B cell (primary cell): ENCODE measurements around the gene RETREG2. TPM values are rescaled to one million over a fixed set of nuclear protein-coding genes. Genes with fewer than 3 reads are reported as not detected.
"Not testable (repeated sequence)": the region's sequence is repeated elsewhere in the genome, so short reads cannot be mapped to it uniquely, and the experiment has no call there.

ENCODE experiments used
- ATAC-seq: fragments of 200-7000 bp; cut with Tn5 transposase; one replicate; pipeline ENCODE4 v1.10.0; 2021; ENCODE audit warnings: low read depth, mild to moderate bottlenecking, moderate number of reproducible peaks, moderate library complexity
- CTCF ChIA-PET: fragments of 350-600 bp; sonication (Branson Sonifier 250); formaldehyde crosslinking; loops from one replicate; lab custom pipeline; 2021; ENCODE audit warnings: antibody characterized with exemption, inconsistent platforms; lab: Charles Lee
- POLR2A ChIA-PET: fragments of 350-600 bp; sonication (Branson Sonifier 250); formaldehyde crosslinking; loops from one replicate; lab custom pipeline; 2021; ENCODE audit warnings: antibody characterized with exemption; lab: Charles Lee
- DNase-seq: peaks from one replicate; pipeline ENCODE4 v3.0.0; 2013
- H2AFZ ChIP-seq: 2 replicates; pipeline ENCODE4 v1.6.1; 2012; ENCODE audit warnings: mild to moderate bottlenecking, low read depth, low read length; ENCODE audit not compliant: insufficient read depth, poor library complexity, severe bottlenecking
- H3K27ac ChIP-seq, 2 donors: 1 replicate in 1 of 2; 2 replicates in 1 of 2; pipeline ENCODE4 v1.5.1; 2012 to 2013; ENCODE audit warnings: low read length in 2 of 2, mild to moderate bottlenecking in 2 of 2, moderate library complexity in 1 of 2
- H3K27me3 ChIP-seq, 4 experiments: fragments of 200-600 bp in 1 of 4; sonication (generic) in 1 of 4; replicated peaks in 1 of 4; 1 replicate in 2 of 4; 2 replicates in 2 of 4; pipeline versions ENCODE4 v1.6.1 to v1.7.0; 2013 to 2016; ENCODE audit warnings: low read length in 3 of 4, mild to moderate bottlenecking in 2 of 4, mixed read lengths in 1 of 4, moderate library complexity in 1 of 4; ENCODE audit not compliant: insufficient read depth in 4 of 4, control insufficient read depth in 3 of 4; ENCODE audit errors: control extremely low read depth in 1 of 4
- H3K36me3 ChIP-seq, 2 experiments: replicated peaks in 1 of 2; 1 replicate in 1 of 2; 2 replicates in 1 of 2; pipeline versions ENCODE4 v1.6.1 to v1.7.1; 2013; ENCODE audit warnings: low read length in 1 of 2; ENCODE audit not compliant: insufficient read depth in 2 of 2, control insufficient read depth in 1 of 2; ENCODE audit errors: control extremely low read depth in 1 of 2, extremely low read depth in 1 of 2
- H3K4me1 ChIP-seq, 2 donors: fragments of 200-600 bp in 1 of 2; sonication (generic) in 1 of 2; 1 replicate in 1 of 2; 2 replicates in 1 of 2; pipeline versions ENCODE4 v1.5.1 to v1.6.1; 2013 to 2017; ENCODE audit warnings: low read length in 2 of 2; ENCODE audit not compliant: control insufficient read depth in 2 of 2, insufficient read depth in 2 of 2
- H3K4me2 ChIP-seq: replicated peaks from 2 replicates; pipeline ENCODE3; 2012; ENCODE audit warnings: mild to moderate bottlenecking, low read depth, low read length; ENCODE audit not compliant: poor library complexity, severe bottlenecking
- H3K4me3 ChIP-seq, 5 experiments: fragments of 200-600 bp in 1 of 5; sonication (generic) in 1 of 5; 1 replicate in 3 of 5; 2 replicates in 2 of 5; pipeline versions ENCODE4 v1.5.1 to v1.7.0; 2011 to 2016; ENCODE audit warnings: low read length in 4 of 5, mild to moderate bottlenecking in 4 of 5, low read depth in 2 of 5, control low read depth in 1 of 5, moderate library complexity in 1 of 5; ENCODE audit not compliant: insufficient read depth in 1 of 5; ENCODE audit errors: control extremely low read depth in 1 of 5, extremely low read depth in 1 of 5
- H3K79me2 ChIP-seq: fragments of 200-600 bp; sonication (generic); one replicate; pipeline ENCODE4 v1.6.0; 2016; ENCODE audit warnings: low read length; ENCODE audit not compliant: control insufficient read depth, insufficient read depth
- H3K9ac ChIP-seq: fragments of 200-600 bp; sonication (generic); 2 replicates; pipeline ENCODE4 v1.6.1; 2017; ENCODE audit warnings: mild to moderate bottlenecking, low read length, moderate library complexity
- H3K9me3 ChIP-seq, 3 donors: one replicate each; pipeline versions ENCODE4 v1.6.1 to v1.7.1; 2013; ENCODE audit warnings: low read length in 2 of 3; ENCODE audit not compliant: control insufficient read depth in 2 of 3, insufficient read depth in 1 of 3; ENCODE audit errors: control extremely low read depth in 1 of 3
- H4K20me1 ChIP-seq: 2 replicates; pipeline ENCODE4 v1.6.0; 2012; ENCODE audit warnings: mild to moderate bottlenecking, low read length; ENCODE audit not compliant: insufficient read depth, control insufficient read depth, poor library complexity, severe bottlenecking
- H3K27ac Mint-ChIP-seq: one replicate; pipeline ENCODE4 v1.8.0; 2021; ENCODE audit warnings: mixed read lengths
- H3K27me3 Mint-ChIP-seq: one replicate; pipeline ENCODE4 v1.8.0; 2021; ENCODE audit warnings: mixed read lengths
- H3K4me1 Mint-ChIP-seq: one replicate; pipeline ENCODE4 v1.8.0; 2021; ENCODE audit warnings: mixed read lengths
- H3K4me3 Mint-ChIP-seq: one replicate; pipeline ENCODE4 v1.8.0; 2021; ENCODE audit warnings: mixed read lengths
- H3K9me3 Mint-ChIP-seq: one replicate; pipeline ENCODE4 v1.8.0; 2022; ENCODE audit warnings: mixed read lengths; ENCODE audit not compliant: insufficient read depth
- EZH2 ChIP-seq: IDR thresholded peaks from 2 replicates; pipeline ENCODE4 v1.6.1; 2012; ENCODE audit warnings: borderline replicate concordance, low read depth, mild to moderate bottlenecking, moderate library complexity, low read length; ENCODE audit not compliant: insufficient read depth, poor library complexity, severe bottlenecking
- WGBS: methylation state at CpG from one replicate; pipeline ENCODE4 v1.1.5; 2013; ENCODE audit warnings: missing lambda C conversion rate; ENCODE audit not compliant: insufficient coverage; 5-methylcytosine and 5-hydroxymethylcytosine counted together
- intact Hi-C: fragments of 100-400 bp; cut with micrococcal nuclease; formaldehyde crosslinking; loops from one replicate; pipeline ENCODE4 v1.10.0; 2022
- polyA plus RNA-seq: library from polyadenylated mRNA; depleted of rRNA; stranded (reverse); fragments of >200 nt; gene quantifications from 2 replicates; pipeline ENCODE4 v1.2.3, GENCODE V29; 2012
- total RNA-seq, 2 donors: library from RNA; stranded (reverse); fragments of 120-200 nt in 1 of 2; gene quantifications; 1 replicate in 1 of 2; 2 replicates in 1 of 2; pipeline versions ENCODE4 v1.2.3 to v1.2.4, GENCODE V29; 2013 to 2022
- TF ChIP-seq, protein P1 (sequence below): fragments of 200-600 bp; IDR thresholded peaks from one replicate; pipeline ENCODE4 v1.8.0; 2022; ENCODE audit warnings: antibody characterized with exemption, mild to moderate bottlenecking

Gene RETREG2
- total and polyA plus RNA-seq, 2 donors (not counting 1 experiment from before 2014, with no cell fraction given) = 46.7 to 102 TPM

DNA sequence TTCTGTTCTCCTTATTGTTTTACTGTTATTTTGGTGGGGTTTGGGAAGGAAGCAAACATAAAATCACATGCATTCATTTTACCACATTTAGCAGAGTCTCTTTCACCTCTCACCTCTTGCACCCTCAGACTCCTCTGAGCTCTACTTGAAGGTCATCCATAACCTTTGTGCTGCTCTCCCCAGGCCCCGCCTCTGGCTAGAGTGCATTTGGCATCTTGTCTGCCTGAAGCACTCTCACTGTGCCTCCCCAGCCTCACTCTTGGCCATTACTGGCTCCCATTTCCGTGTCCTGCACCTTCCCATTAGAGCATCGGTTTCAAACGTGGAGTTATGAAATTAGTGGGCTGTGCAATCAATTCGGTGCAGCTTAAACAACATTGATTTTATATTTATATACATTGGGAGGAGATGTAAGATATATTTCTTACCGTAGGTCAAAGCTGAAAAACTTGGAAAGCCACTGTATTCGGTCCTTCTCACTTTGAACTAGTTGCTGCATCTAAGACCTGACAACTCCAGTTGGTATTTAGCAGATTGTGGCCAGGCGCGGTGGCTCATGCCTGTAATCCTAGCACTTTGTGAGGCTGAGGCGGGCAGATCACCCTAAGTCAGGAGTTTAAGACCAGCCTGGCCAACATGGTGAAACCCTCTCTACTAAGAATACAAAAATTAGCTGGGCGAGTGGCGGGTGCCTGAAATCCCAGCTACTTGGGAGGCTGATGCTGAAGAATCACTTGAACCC is 21.6 kb downstream of the RETREG2 start:
- peaks cover 0 to 3% (median 0%) of the 10 kb centered on the region in 4 experiments for H3K27me3 ChIP-seq
- no peaks in the 10 kb centered on the region for H4K20me1 ChIP-seq
- POLR2A ChIA-PET = no interaction called here
- H3K4me3 ChIP-seq = no peak overlapping the region
- no peaks in the 10 kb centered on the region for H3K9me3 ChIP-seq
- no peaks in the 10 kb centered on the region for H3K4me1 Mint-ChIP-seq
- H3K27ac ChIP-seq = no peak overlapping the region
- intact Hi-C loops = no loop called here
- no peaks in the 10 kb centered on the region for H3K36me3 ChIP-seq
- no peak overlapping the region for H3K4me3 Mint-ChIP-seq
- CTCF ChIA-PET = interaction anchor here (0.8 kb wide), 1 partner anchor 27 kb away, joined by 3 read pairs; no protein-coding TSS in a partner anchor
- 94% methylated on average over 6 of the region's 12 CpGs for WGBS
- no peaks in the 10 kb centered on the region for H3K4me1 ChIP-seq
- H3K27ac Mint-ChIP-seq = peak overlapping the region; percentile 21
- H3K4me2 ChIP-seq = no peak overlapping the region
- no peak overlapping the region for H2AFZ ChIP-seq
- ATAC-seq (no peak), DNase-seq (no peak)
- TF ChIP-seq, protein P1, sequence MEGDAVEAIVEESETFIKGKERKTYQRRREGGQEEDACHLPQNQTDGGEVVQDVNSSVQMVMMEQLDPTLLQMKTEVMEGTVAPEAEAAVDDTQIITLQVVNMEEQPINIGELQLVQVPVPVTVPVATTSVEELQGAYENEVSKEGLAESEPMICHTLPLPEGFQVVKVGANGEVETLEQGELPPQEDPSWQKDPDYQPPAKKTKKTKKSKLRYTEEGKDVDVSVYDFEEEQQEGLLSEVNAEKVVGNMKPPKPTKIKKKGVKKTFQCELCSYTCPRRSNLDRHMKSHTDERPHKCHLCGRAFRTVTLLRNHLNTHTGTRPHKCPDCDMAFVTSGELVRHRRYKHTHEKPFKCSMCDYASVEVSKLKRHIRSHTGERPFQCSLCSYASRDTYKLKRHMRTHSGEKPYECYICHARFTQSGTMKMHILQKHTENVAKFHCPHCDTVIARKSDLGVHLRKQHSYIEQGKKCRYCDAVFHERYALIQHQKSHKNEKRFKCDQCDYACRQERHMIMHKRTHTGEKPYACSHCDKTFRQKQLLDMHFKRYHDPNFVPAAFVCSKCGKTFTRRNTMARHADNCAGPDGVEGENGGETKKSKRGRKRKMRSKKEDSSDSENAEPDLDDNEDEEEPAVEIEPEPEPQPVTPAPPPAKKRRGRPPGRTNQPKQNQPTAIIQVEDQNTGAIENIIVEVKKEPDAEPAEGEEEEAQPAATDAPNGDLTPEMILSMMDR = no peak
- no peak for TF ChIP-seq EZH2
- no peaks in the 10 kb centered on the region for H3K9me3 Mint-ChIP-seq
- no peaks in the 10 kb centered on the region for H3K79me2 ChIP-seq
- peaks cover 14% of the 10 kb centered on the region for H3K27me3 Mint-ChIP-seq
- H3K9ac ChIP-seq = no peak overlapping the region

DNA sequence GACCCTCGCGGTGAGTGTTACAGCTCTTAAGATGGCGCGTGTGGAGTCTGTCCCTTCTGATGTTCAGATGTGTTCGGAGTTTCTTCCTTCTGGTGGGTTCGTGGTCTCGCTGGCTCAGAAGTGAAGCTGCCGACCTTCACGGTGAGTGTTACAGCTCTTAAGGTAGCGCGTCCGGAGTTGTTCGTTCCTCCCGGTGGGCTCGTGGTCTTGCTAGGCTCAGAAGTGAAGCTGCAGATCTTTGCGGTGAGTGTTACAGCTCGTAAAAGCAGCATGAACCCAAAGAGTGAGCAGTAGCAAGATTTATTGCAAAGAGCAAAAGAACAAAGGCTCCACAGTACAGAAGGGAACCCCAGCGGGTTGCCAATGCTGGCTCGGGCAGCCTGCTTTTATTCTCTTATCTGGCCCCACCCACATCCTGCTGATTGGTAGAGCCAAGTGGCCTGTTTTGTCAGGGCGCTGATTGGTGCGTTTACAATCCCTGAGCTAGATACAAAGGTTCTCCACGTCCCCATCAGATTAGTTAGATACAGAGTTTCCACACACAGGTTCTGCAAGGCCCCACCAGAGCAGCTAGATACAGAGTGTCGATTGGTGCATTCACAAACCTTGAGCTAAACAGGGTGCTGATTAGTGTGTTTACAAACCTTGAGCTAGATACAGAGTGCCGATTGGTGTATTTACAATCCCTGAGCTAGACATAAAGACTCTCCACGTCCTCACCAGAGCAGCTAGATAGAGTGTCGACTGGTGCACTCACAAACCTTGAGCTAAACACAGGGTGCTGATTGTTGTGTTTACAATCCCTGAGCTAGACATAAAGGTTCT is 22.6 kb downstream of the RETREG2 start:
- H4K20me1 ChIP-seq, intact Hi-C loops, H3K36me3 ChIP-seq, H3K4me1 ChIP-seq, H3K4me3 Mint-ChIP-seq, H3K9me3 Mint-ChIP-seq, H3K27ac Mint-ChIP-seq, ATAC-seq, H3K4me3 ChIP-seq, H3K27ac ChIP-seq, H3K27me3 ChIP-seq, H3K4me1 Mint-ChIP-seq, DNase-seq, H3K9me3 ChIP-seq, H3K4me2 ChIP-seq, H2AFZ ChIP-seq, H3K79me2 ChIP-seq, H3K9ac ChIP-seq, POLR2A ChIA-PET: not testable (repeated sequence)
- H3K27me3 Mint-ChIP-seq = peaks cover 14% of the 10 kb centered on the region
- WGBS = 71% methylated on average over 19 of the region's 26 CpGs
- CTCF ChIA-PET = interaction anchor here (1.3 kb wide), 1 partner anchor 29 kb away, joined by 3 read pairs; no protein-coding TSS in a partner anchor

DNA sequence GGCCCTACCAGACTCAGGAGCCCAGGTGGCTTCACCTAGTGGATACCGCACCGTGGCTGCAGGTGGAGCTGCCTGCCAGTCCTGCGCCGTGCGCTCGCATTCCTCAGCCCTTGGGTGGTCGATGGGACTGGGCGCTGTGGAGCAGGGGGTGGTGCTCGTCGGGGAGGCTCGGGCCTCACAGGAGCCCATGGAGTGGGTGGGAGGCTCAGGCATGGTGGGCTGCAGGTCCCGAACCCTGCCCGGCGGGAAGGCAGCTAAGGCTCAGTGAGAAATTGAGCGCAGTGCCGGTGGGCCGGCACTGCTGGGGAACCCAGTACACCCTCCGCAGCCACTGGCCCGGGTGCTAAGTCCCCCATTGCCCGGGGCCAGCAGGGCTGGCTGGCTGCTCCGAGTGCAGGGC is 23.3 kb downstream of the RETREG2 start:
- H3K27ac ChIP-seq, H3K4me1 Mint-ChIP-seq, H3K4me1 ChIP-seq, H3K27me3 ChIP-seq, H3K4me3 ChIP-seq, H3K9me3 Mint-ChIP-seq, H3K4me2 ChIP-seq, POLR2A ChIA-PET, DNase-seq, H3K79me2 ChIP-seq, H3K27ac Mint-ChIP-seq, H3K4me3 Mint-ChIP-seq, H3K9me3 ChIP-seq, ATAC-seq, H3K36me3 ChIP-seq, intact Hi-C loops, H2AFZ ChIP-seq, H4K20me1 ChIP-seq, H3K9ac ChIP-seq: not testable (repeated sequence)
- peaks cover 14% of the 10 kb centered on the region for H3K27me3 Mint-ChIP-seq
- 97% methylated on average over 12 of the region's 21 CpGs for WGBS
- CTCF ChIA-PET = interaction anchor here (1.3 kb wide), 1 partner anchor 30 kb away, joined by 3 read pairs; no protein-coding TSS in a partner anchor
